ENCODE measurements around the gene PCP4.

Gene PCP4

GRCh38 chr21:39976800-39977199 lies 109.6 kb downstream of the PCP4 start:
- no peak for DNase-seq

Measured in hippocampal formation (tissue), 2 donors.